ENCODE results near the gene MYL4.

GRCh38 chr17:47220531-47220999, 11.4 kb downstream of the MYL4 start:
- TF ChIP-seq, protein P1, sequence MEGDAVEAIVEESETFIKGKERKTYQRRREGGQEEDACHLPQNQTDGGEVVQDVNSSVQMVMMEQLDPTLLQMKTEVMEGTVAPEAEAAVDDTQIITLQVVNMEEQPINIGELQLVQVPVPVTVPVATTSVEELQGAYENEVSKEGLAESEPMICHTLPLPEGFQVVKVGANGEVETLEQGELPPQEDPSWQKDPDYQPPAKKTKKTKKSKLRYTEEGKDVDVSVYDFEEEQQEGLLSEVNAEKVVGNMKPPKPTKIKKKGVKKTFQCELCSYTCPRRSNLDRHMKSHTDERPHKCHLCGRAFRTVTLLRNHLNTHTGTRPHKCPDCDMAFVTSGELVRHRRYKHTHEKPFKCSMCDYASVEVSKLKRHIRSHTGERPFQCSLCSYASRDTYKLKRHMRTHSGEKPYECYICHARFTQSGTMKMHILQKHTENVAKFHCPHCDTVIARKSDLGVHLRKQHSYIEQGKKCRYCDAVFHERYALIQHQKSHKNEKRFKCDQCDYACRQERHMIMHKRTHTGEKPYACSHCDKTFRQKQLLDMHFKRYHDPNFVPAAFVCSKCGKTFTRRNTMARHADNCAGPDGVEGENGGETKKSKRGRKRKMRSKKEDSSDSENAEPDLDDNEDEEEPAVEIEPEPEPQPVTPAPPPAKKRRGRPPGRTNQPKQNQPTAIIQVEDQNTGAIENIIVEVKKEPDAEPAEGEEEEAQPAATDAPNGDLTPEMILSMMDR (IDR thresholded peaks at IDR 0.05; ENCODE audit: insufficient read depth, low read length), result no peak
- TF ChIP-seq POLR2AphosphoS5 (IDR thresholded peaks at IDR 0.05; ENCODE audit: low read depth) (no peak), REST (IDR thresholded peaks at IDR 0.05; ENCODE audit: insufficient replicate concordance, low read depth) (no peak)

Measured in HL-60 (cell line).